ENCODE results near the gene SMO. TPM values are rescaled to one million over a fixed set of nuclear protein-coding genes. Genes with fewer than 3 reads are reported as not detected.
A peak's percentile ranks its signal among the peaks of the same experiment; 100 is the strongest.
"Not testable (repeated sequence)": the region's sequence is repeated elsewhere in the genome, so short reads cannot be mapped to it uniquely, and the experiment has no call there.

SMO gene
- total RNA-seq, 8 experiments from 2014 or later = 2.9 to 33.9 (median 10.6) TPM

DNA sequence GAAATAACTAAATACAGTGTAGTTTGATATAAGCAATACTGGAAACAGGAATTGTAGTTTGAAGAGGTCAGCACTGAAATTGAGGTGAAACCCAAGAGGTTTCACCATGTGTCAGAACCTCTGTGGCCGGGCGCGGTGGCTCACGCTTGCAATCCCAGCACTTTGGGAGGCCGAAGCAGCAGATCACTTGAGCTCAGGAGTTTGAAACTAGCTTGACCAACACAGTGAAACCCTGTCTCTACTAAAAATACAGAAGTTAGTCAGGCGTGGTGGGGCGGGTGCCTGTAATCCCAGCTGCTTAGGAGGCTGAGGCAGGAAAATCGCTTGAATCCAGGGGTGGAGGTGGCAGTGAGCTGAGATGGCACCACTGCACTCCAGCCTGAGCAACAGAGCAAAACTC, 50.1 kb downstream of the SMO start:
- Histone ChIP-seq H3K27ac (no peak overlapping the region), H3K4me3 (no peak overlapping the region), H3K4me1 (replicated peaks in 1 of 2) (no peaks in the 10 kb centered on the region)
- ATAC-seq (replicated peaks in 6 of 8) = no peak
- WGBS, 10 experiments = 84 to 100% (median 96%) methylated on average over 2 to 6 of the region's 8 CpGs; no CpG with 5 or more reads in 5 of the 10 experiments
- in situ Hi-C loops (cut with MboI; ENCODE audit: low pct_unique_long_range_greater_than_20kb in 2 of 9, low sequenced_read_pairs in 9 of 9, unreplicated experiment in 9 of 9) = no loop called here

DNA sequence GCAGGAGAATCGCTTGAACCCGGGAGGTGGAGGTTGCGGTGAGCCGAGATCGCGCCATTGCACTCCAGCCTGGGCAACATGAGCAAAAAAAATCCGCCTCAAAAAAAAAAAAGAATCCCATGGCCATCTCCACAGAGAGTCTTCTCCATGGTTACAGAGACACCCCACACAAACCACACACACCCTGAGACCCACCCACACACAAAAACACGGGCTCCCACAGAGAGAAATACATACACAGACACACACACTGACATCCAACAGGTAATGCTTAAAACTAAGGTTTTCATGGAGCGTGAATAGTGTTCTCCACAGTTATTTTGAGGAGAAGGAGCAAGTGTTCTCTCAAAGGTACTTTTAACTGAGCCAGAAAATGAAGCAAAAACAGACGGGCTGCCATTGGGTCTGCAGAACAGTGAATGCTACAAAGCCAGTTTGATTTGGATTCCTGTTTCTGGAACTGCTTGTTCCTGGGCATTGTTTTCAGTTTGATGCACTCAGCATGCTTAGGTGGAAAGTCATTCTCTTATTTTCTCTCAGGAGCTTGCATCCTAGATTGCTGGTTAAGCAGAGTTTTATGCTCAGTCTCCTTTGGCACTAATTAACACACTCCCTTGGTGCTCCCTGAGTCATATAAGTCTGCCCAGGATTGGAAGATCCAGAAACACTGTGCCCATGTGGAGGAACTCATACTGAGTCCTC, 51.8 kb downstream of the SMO start:
- ATAC-seq (replicated peaks in 6 of 8) = peak in 1 of 8 experiments; percentile 26

DNA sequence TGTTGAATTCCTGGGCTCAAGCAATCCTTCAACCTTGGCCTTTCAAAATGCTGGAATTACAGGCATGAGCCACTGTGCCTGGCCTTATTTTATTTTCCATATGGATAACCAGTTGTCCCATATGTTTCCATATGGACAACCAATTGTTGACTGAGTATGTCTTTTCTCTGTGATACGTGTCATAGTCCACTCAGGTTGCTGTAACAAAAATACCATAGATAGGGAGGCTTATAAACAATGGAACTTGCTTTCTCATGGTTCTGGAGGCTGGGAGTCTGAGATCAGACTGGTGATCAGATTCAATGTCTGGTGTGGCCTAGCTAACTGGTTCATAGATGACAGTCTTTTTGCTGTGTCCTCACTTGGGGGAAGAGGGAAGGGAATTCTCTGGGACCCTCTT, 55.8 kb downstream of the SMO start:
- no peak for ATAC-seq (replicated peaks in 6 of 8)
- 80 to 100% (median 94%) methylated on average over 1 of the region's 1 CpG; no CpG with 5 or more reads in 4 of the 10 experiments for WGBS, 10 experiments
- no peak overlapping the region for H3K27ac ChIP-seq
- in situ Hi-C loops (cut with MboI; ENCODE audit: low pct_unique_long_range_greater_than_20kb in 2 of 9, low sequenced_read_pairs in 9 of 9, unreplicated experiment in 9 of 9) = no loop called here
- H3K4me1 ChIP-seq (replicated peaks in 1 of 2) = no peaks in the 10 kb centered on the region
- no peak overlapping the region for H3K4me3 ChIP-seq

More for the DNA sequence above, 51.8 kb downstream of the SMO start:
- in situ Hi-C loops (cut with MboI; ENCODE audit: low pct_unique_long_range_greater_than_20kb in 2 of 9, low sequenced_read_pairs in 9 of 9, unreplicated experiment in 9 of 9) = no loop called here
- no peak overlapping the region for H3K4me3 ChIP-seq
- WGBS, 10 experiments = 60 to 97% (median 90%) methylated on average over 1 to 6 of the region's 10 CpGs; no CpG with 5 or more reads in 3 of the 10 experiments
- H3K27ac ChIP-seq = no peak overlapping the region
- no peaks in the 10 kb centered on the region for H3K4me1 ChIP-seq (replicated peaks in 1 of 2)

DNA sequence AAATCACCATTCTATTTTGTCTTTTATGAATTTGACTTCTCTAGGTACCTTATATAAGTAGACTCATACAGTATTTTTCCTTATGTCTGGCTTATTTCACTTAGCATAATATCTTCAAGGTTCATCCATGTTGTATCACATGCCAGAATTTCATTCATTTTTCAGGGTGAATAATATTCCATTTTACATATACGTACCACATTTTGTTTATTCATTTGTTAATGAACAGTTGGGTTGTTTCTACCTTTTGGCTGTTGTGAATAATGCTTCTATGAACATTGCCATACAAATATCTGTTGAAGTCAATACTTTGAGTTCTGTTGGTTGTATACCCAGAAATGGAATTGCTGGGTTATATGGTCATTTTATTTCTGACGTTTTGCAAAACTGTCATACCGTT, 57.1 kb downstream of the SMO start:
- Histone ChIP-seq H3K4me3 (no peak overlapping the region), H3K27ac (no peak overlapping the region), H3K4me1 (replicated peaks in 1 of 2) (no peaks in the 10 kb centered on the region)
- ATAC-seq (replicated peaks in 6 of 8) = no peak
- WGBS, 10 experiments = 63 to 100% (median 93%) methylated on average over 1 to 3 of the region's 3 CpGs; no CpG with 5 or more reads in 1 of the 10 experiments
- in situ Hi-C loops (cut with MboI; ENCODE audit: low pct_unique_long_range_greater_than_20kb in 2 of 9, low sequenced_read_pairs in 9 of 9, unreplicated experiment in 9 of 9) = no loop called here

DNA sequence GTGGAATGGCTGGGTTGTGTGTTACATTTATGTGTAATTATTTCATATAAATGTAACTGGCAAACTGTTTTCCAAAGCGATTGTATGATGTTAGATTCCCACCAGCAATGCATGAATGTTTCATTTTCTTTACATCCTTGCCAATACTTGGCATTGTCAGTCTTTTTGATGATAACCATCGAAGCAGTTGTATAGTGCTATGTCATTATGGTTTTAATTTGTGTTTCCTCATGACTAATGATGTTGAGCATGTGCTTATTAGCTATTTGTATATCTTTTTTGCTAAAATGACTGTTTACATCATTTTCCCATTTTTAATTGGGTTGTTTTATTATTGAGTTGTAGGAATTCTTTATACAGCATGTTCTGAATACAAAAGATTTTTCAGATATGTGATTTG, 58.7 kb downstream of the SMO start:
- in situ Hi-C loops (cut with MboI; ENCODE audit: low pct_unique_long_range_greater_than_20kb in 2 of 9, low sequenced_read_pairs in 9 of 9, unreplicated experiment in 9 of 9) = no loop called here
- H3K4me1 ChIP-seq (replicated peaks in 1 of 2) = peaks cover 0 to 3% of the 10 kb centered on the region in 2 donors
- H3K27ac ChIP-seq = no peak overlapping the region
- 6 to 100% (median 85%) methylated on average over 1 to 2 of the region's 2 CpGs for WGBS, 10 experiments
- ATAC-seq (replicated peaks in 6 of 8) = no peak
- no peak overlapping the region for H3K4me3 ChIP-seq

DNA sequence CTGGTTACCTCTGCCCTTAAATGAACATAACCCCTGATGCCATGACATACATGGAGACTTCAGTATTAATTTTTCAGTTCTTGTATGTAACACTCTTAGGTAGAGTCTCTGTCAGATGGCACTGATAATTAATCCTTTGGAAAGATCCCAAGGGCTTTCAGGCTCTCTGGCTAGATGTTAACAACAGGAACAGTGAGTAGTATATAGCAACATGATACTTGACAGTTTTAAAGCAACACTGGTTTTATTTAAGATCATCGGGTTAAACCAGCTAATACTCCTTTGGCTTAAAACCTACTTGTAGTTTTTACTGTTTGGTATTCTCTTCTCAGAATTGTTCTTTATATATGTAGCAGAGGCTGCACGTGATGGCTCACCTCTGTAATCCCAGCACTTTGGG, 63.7 kb downstream of the SMO start:
- in situ Hi-C loops (cut with MboI; ENCODE audit: low pct_unique_long_range_greater_than_20kb in 2 of 9, low sequenced_read_pairs in 9 of 9, unreplicated experiment in 9 of 9) = no loop called here
- peaks cover 0 to 7% of the 10 kb centered on the region in 2 donors for H3K4me1 ChIP-seq (replicated peaks in 1 of 2)
- WGBS, 10 experiments = 0 to 100% (median 90%) methylated on average over 1 to 2 of the region's 2 CpGs; no CpG with 5 or more reads in 2 of the 10 experiments
- ATAC-seq (replicated peaks in 6 of 8) = peak in 5 of 8 experiments; percentile 29 to 42 (median 35)
- no peak overlapping the region for H3K27ac ChIP-seq
- H3K4me3 ChIP-seq = no peak overlapping the region

DNA sequence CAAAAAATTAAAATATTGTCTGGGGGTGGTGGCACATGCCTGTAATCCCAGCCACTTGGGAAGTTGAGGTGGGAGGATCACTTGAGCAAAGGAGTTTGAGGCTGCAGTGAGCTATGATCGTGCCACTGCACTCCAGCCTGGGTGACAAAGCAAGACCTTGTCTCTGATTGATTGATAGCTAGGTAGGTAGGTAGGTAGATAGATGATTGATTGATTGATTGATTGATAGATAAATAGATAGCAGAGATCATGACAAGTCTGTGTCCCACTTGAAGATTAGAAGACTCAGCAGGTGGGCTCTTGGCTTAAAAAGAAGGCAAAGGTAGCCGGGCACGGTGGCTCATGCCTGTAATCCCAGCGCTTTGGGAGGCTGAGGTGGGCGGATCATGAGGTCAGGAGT, 64.2 kb downstream of the SMO start:
- ATAC-seq (replicated peaks in 6 of 8); H3K4me3 ChIP-seq; H3K4me1 ChIP-seq (replicated peaks in 1 of 2); in situ Hi-C loops (cut with MboI; ENCODE audit: low pct_unique_long_range_greater_than_20kb in 2 of 9, low sequenced_read_pairs in 9 of 9, unreplicated experiment in 9 of 9); H3K27ac ChIP-seq: not testable (repeated sequence)
- WGBS, 10 experiments = 80 to 100% (median 100%) methylated on average over 1 to 5 of the region's 5 CpGs; no CpG with 5 or more reads in 3 of the 10 experiments

DNA sequence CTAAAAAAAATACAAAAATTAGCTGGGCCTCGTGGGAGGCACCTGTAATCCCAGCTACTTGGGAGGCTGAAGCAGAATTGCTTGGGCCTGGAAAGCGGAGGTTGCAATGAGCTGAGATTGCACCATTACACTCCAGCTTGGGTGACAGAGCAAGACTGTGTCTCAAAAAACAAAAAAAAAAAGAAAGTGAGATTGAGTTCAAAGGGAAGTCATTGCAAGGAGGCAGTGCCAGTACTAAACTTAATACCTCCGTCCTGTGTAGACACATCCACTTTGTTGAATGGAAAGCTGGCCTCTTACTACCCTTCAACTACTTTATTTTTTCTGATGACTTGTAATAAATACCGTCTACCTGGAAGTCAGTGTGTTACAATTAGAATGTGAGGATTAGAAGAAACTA, 67.4 kb downstream of the SMO start:
- no peak overlapping the region for H3K27ac ChIP-seq
- WGBS, 10 experiments = 78 to 100% (median 94%) methylated on average over 2 to 4 of the region's 4 CpGs
- no peak for ATAC-seq (replicated peaks in 6 of 8)
- peaks cover 9 to 24% of the 10 kb centered on the region in 2 donors for H3K4me1 ChIP-seq (replicated peaks in 1 of 2)
- in situ Hi-C loops (cut with MboI; ENCODE audit: low pct_unique_long_range_greater_than_20kb in 2 of 9, low sequenced_read_pairs in 9 of 9, unreplicated experiment in 9 of 9) = no loop called here
- no peak overlapping the region for H3K4me3 ChIP-seq

DNA sequence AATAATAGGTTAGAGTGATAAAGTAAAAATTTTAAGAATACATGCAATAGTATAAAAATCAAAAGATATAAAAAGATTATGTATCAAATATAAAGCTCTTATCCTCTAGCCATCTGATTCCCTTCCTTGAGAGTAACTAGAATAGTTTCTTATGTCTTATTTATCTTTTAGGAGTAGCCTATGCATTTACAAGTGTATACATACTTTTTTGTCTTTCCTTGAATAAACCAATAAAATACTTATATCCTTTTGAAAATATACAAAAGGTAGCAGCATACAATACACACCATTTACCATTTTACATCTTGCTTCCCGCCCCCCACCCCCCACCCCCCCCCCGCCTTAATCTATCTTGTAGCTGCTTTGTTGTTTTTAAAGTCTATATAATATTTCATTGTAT, 67.8 kb downstream of the SMO start:
- 94% methylated on average over 2 of the region's 2 CpGs; no CpG with 5 or more reads in 9 of the 10 experiments for WGBS, 10 experiments
- ATAC-seq (replicated peaks in 6 of 8) = no peak

DNA sequence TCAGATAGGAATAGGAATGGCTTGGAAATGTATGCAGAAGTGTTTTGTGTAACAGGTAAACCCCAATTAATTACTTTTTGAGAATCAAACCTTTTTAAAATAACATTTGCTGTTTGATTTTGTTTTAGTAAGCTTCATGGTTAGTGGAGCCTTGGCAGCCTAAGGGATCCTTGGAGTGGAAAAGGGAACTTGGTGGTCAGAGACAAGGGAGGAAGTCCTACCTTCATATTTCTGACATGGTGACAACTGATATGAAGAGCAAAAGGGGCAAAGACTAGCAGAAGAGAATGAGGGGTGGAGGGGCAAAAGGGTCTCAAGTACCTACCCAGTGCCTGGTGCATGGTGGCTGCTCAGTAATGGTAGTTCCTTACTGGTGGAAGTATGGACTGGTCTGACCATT, 68.7 kb downstream of the SMO start:
- H3K4me1 ChIP-seq (replicated peaks in 1 of 2) = peaks cover 9 to 20% of the 10 kb centered on the region in 2 donors
- no peak for ATAC-seq (replicated peaks in 6 of 8)
- no peak overlapping the region for H3K4me3 ChIP-seq
- in situ Hi-C loops (cut with MboI; ENCODE audit: low pct_unique_long_range_greater_than_20kb in 2 of 9, low sequenced_read_pairs in 9 of 9, unreplicated experiment in 9 of 9) = no loop called here
- no peak overlapping the region for H3K27ac ChIP-seq

More for the DNA sequence above, 67.8 kb downstream of the SMO start:
- Histone ChIP-seq H3K4me1 (replicated peaks in 1 of 2) (peaks cover 9 to 24% of the 10 kb centered on the region in 2 donors), H3K27ac (no peak overlapping the region), H3K4me3 (no peak overlapping the region)
- in situ Hi-C loops (cut with MboI; ENCODE audit: low pct_unique_long_range_greater_than_20kb in 2 of 9, low sequenced_read_pairs in 9 of 9, unreplicated experiment in 9 of 9) = no loop called here

DNA sequence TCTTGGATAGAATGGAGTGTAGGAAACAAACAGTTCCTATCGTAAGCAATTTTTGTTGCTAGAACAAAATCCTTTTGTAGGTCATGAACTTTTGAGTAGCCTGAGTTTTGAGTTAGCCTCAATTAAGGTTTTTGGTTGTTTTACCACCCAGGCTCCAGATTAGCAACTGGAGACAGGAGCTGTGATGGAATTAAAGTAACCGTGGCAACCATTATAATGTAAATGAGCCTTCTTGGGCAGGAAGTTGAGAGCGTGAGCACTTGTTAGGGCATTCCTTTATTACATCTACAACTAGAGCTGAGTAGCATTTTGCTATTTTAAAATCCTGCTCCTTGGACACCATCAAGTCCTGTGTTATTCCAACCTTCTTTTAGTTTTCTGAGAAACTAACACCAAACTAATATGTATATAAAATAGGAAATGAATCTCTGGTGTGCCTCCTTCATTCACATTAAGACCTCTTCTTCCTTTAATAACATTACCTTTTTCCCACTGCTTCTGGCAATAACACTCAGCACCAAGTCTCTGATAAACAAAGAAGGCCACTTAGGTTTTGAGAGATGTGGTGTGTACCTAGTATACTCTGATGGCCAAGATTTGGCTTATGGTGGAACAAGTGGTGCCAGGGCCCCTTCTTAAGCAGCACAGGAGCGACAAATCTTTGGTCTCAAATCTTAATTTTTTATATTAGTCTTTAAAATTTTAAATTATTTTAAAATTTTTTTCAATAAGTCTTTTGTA, 70.4 kb downstream of the SMO start:
- WGBS, 10 experiments = 0 to 100% (median 31%) methylated on average over 1 to 4 of the region's 4 CpGs
- Histone ChIP-seq H3K4me3 (no peak overlapping the region), H3K27ac (peak overlapping the region; percentile 26 to 30), H3K4me1 (replicated peaks in 1 of 2) (peaks cover 9 to 17% of the 10 kb centered on the region in 2 donors)
- in situ Hi-C loops (cut with MboI; ENCODE audit: low pct_unique_long_range_greater_than_20kb in 2 of 9, low sequenced_read_pairs in 9 of 9, unreplicated experiment in 9 of 9) = no loop called here
- peak in 7 of 8 experiments; percentile 5 to 98 (median 77) for ATAC-seq (replicated peaks in 6 of 8)

DNA sequence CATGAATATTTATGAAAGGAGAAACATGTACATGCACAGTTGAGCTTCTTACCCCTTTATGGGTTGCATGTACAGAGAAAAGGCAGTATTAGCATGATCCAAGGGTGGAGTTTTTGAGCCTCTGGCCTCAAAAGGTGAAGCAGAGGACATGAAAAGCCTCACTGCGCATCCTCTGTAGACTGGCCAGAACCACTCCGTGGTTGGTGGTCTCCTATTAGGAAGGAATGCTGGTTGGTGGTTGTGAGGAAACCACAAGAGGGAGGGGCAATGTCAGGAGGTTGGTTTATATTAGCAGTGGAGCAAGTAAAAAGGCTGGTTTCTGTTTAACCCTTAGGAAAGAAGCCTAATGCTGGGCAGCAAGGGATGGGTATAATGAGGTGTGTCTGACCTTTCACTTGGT, 73.9 kb downstream of the SMO start:
- H3K4me1 ChIP-seq (replicated peaks in 1 of 2) = peaks cover 9 to 17% of the 10 kb centered on the region in 2 donors
- 0 to 95% (median 6%) methylated on average over 2 of the region's 2 CpGs; no CpG with 5 or more reads in 5 of the 10 experiments for WGBS, 10 experiments
- no peak overlapping the region for H3K4me3 ChIP-seq
- H3K27ac ChIP-seq = no peak overlapping the region
- in situ Hi-C loops (cut with MboI; ENCODE audit: low pct_unique_long_range_greater_than_20kb in 2 of 9, low sequenced_read_pairs in 9 of 9, unreplicated experiment in 9 of 9) = no loop called here
- peak in 3 of 8 experiments; percentile 83 to 87 (median 86) for ATAC-seq (replicated peaks in 6 of 8)
